ENCODE measurements around the gene ATXN7L2. TPM values are rescaled to one million over a fixed set of nuclear protein-coding genes. Genes with fewer than 3 reads are reported as not detected.
"Not testable (repeated sequence)": the region's sequence is repeated elsewhere in the genome, so short reads cannot be mapped to it uniquely, and the experiment has no call there.

ATXN7L2 gene
- polyA plus RNA-seq, 2 of the 4 experiments (the other 2 are of a cell fraction) = 0.97 to 2.2 TPM

- Histone ChIP-seq H3K4me2 (no peak overlapping the region), H3K9me3 (no peaks in the 10 kb centered on the region), H3K4me1 (no peaks in the 10 kb centered on the region), H3K27ac (no peak overlapping the region), H3K4me3 (no peak overlapping the region)
- WGBS (ENCODE audit: missing lambda C conversion rate) = 0% methylated on average over 2 of the region's 3 CpGs
- CTCF ChIA-PET = interaction anchor here (0.6 to 1.3 kb wide), 2 partner anchors 36 to 60 kb away, joined by 3 read pairs; no protein-coding TSS in a partner anchor
- TF ChIP-seq HOXA7 (CRISPR knock-in tag; IDR thresholded peaks at IDR 0.05) (no peak), SMC3 (IDR thresholded peaks at IDR 0.05) (no peak), POLR2A (IDR thresholded peaks at IDR 0.05; ENCODE audit: low read length) (no peak), HOXB13 (CRISPR knock-in tag; IDR thresholded peaks at IDR 0.05; ENCODE audit: low read depth) (no peak), CHD2 (IDR thresholded peaks at IDR 0.05; ENCODE audit: low read length, partially characterized antibody) (no peak), FOXS1 (CRISPR knock-in tag; IDR thresholded peaks at IDR 0.05) (no peak), POLR2AphosphoS2 (conservative IDR thresholded peaks at IDR 0.05; ENCODE audit: low read length) (no peak), ZNF302 (CRISPR knock-in tag; IDR thresholded peaks at IDR 0.05) (no peak), FOSL2 (IDR thresholded peaks at IDR 0.05) (no peak), FOSL2 (CRISPR knock-in tag; IDR thresholded peaks at IDR 0.05) (no peak), SREBF2 (IDR thresholded peaks at IDR 0.05) (no peak), ESRRA (IDR thresholded peaks at IDR 0.05; ENCODE audit: borderline replicate concordance, low read length) (no peak), RARB (CRISPR knock-in tag; IDR thresholded peaks at IDR 0.05) (no peak), BHLHE40 (IDR thresholded peaks at IDR 0.05; ENCODE audit: low read depth, low read length) (no peak), MYC (IDR thresholded peaks at IDR 0.05; ENCODE audit: borderline replicate concordance, low read length) (no peak), HES2 (IDR thresholded peaks at IDR 0.05) (no peak)
- ATAC-seq (no peak), FAIRE-seq (no peak), DNase-seq (ENCODE audit: low read depth in 1 of 2, low spot score in 1 of 2) (no peak)
- POLR2A ChIA-PET = no interaction called here
These were observed 10.9 kb upstream of the ATXN7L2 start for GRCh38 chr1:109472779-109473178.

DNA sequence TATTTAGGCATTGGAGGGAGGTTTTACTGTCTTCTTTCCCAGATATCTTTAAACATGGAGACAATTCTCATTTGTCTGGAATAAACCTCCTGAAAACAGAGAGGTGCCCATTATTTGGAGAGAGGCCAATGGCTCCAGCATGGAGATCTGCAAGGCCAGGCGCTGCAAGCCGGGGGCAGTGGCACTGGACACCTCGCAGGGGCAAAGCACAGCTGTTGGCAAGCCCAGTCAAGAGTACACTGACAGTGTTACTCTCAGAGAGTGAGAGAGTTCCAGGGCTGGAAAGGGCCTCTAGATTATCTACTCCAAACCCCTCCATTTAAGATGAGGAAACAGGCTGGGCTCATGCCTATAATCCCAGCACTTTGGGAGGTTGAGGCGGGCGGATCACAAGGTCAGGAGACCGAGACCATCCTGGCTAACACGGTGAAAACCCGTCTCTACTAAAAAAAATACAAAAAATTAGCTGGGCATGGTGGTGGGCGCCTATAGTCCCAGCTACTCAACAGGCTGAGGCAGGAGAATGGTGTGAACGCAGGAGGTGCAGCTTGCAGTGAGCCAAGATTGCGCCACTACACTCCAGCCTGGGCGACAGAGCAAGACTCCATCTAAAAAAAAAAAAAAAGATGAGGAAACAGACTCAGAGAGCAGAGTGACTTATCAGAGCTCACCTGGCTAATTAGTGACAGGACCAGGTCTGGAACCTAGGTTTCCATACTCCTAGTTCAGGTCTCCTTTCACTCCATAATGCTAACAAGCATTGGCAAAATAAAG is 10.2 kb upstream of the ATXN7L2 start:
- ATAC-seq; H3K4me2 ChIP-seq; POLR2A ChIA-PET; H3K27ac ChIP-seq; H3K9me3 ChIP-seq; H3K4me3 ChIP-seq; FAIRE-seq; H3K4me1 ChIP-seq; DNase-seq (ENCODE audit: low read depth in 1 of 2, low spot score in 1 of 2): not testable (repeated sequence)
- CTCF ChIA-PET = interaction anchor here (0.6 to 1.3 kb wide), 3 partner anchors 59 to 632 kb away, joined by 3 to 4 read pairs (median 3); no protein-coding TSS in a partner anchor
- WGBS (ENCODE audit: missing lambda C conversion rate) = 40% methylated on average over 12 of the region's 12 CpGs

GRCh38 chr1:109474697-109475096 is 9.0 kb upstream of the ATXN7L2 start:
- Histone ChIP-seq H3K4me2 (no peak overlapping the region), H3K4me1 (no peaks in the 10 kb centered on the region), H3K27ac (no peak overlapping the region), H3K9me3 (no peaks in the 10 kb centered on the region), H3K4me3 (no peak overlapping the region)
- ChIA-PET POLR2A (no interaction called here), CTCF (interaction anchor here (0.7 kb wide), 1 partner anchor 58 kb away, joined by 3 read pairs; no protein-coding TSS in a partner anchor)
- TF ChIP-seq EHF (CRISPR knock-in tag; IDR thresholded peaks at IDR 0.05) (no peak), E2F6 (IDR thresholded peaks at IDR 0.05; ENCODE audit: borderline replicate concordance, low read depth) (no peak), HOXB13 (CRISPR knock-in tag; IDR thresholded peaks at IDR 0.05; ENCODE audit: low read depth) (no peak), FOSL2 (IDR thresholded peaks at IDR 0.05) (no peak), FOSL2 (CRISPR knock-in tag; IDR thresholded peaks at IDR 0.05) (no peak), RFX5 (IDR thresholded peaks at IDR 0.05) (no peak)
- ATAC-seq (no peak), DNase-seq (ENCODE audit: low read depth in 1 of 2, low spot score in 1 of 2) (no peak), FAIRE-seq (no peak)
- 0% methylated on average over 1 of the region's 1 CpG for WGBS (ENCODE audit: missing lambda C conversion rate)

DNA sequence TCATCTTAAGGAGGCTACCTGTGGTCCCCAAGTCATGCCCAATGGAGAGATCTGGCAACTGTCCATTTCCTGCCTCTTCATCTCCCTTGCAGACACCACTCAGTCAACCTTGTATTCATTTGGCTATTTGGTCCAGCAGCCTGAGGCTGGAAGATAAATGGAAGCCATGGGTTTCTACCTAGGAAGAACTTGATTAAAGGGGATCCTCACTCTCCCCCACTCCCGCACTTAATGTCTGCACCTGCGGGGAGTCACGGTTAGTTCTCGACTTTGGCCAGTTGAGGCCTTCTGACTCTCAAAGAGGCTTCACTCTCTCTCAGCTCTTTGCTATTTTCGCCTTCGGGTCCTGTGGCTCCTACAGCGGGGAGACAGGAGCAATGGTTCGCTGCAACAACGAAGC is 8.4 kb upstream of the ATXN7L2 start:
- ChIA-PET CTCF (interaction anchor here (0.7 to 1.1 kb wide), 2 partner anchors 9 to 22 kb away, joined by 3 read pairs; no protein-coding TSS in a partner anchor), POLR2A (no interaction called here)
- Histone ChIP-seq H3K27ac (no peak overlapping the region), H3K9me3 (no peaks in the 10 kb centered on the region), H3K4me3 (no peak overlapping the region), H3K4me2 (no peak overlapping the region), H3K4me1 (no peaks in the 10 kb centered on the region)
- 44% methylated on average over 9 of the region's 9 CpGs for WGBS (ENCODE audit: missing lambda C conversion rate)
- DNase-seq (ENCODE audit: low read depth in 1 of 2, low spot score in 1 of 2) (no peak), FAIRE-seq (no peak), ATAC-seq (no peak)
- TF ChIP-seq HOXA7 (CRISPR knock-in tag; IDR thresholded peaks at IDR 0.05) (no peak), MAFK (IDR thresholded peaks at IDR 0.05; ENCODE audit: partially characterized antibody) (no peak), KDM5A (IDR thresholded peaks at IDR 0.05) (no peak), POLR2A (IDR thresholded peaks at IDR 0.05; ENCODE audit: low read length) (no peak), ESRRA (IDR thresholded peaks at IDR 0.05; ENCODE audit: borderline replicate concordance, low read length) (no peak), CEBPB (IDR thresholded peaks at IDR 0.05) (no peak), CHD2 (IDR thresholded peaks at IDR 0.05; ENCODE audit: low read length, partially characterized antibody) (no peak), HES2 (IDR thresholded peaks at IDR 0.05) (no peak), E2F6 (IDR thresholded peaks at IDR 0.05; ENCODE audit: borderline replicate concordance, low read depth) (no peak)

Data from A549 (cell line).